ENCODE measurements around the gene SRSF1. TPM values are rescaled to one million over a fixed set of nuclear protein-coding genes. Genes with fewer than 3 reads are reported as not detected.
"Not testable (repeated sequence)": the region's sequence is repeated elsewhere in the genome, so short reads cannot be mapped to it uniquely, and the experiment has no call there.

The SRSF1 gene
- total RNA-seq, 1 experiment from 2014 or later: 402 TPM

DNA sequence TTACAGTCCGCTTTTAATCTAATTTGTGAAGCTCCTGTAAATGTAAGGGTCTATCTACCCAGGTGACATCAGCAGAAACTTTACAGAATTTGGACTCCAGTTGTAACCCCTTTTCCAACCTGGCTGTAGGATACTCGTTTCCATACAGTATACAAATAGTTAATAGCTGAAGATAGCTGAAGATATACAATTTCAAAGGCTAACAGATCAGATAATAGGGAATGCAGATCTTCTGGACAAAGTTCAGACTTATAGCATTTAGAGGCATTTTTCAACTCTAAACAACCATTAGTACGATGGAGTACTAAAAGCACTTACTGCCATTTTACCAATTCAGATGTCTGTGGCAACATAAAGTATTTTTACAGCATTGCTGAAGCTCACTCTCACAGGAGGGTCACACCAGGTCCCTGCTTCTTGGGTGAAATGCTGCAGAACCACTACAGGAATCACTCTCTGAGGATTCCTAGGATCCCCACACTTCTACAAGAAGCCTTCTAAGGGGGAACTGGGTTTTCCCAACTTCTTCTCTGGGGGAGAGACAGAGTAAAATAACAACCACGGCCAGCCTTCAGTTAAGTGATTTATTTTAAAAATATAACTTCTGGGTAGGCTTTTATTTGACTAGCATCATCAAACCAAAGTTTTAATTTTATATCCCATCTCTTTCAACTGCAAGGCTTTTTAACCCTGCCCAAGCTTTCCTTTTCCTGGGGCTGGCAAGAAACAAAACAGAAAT is 21.9 kb downstream of the SRSF1 start:
- Histone ChIP-seq H3K27me3 (no peaks in the 10 kb centered on the region), H3K36me3 (peaks cover 51% of the 10 kb centered on the region), H3K4me3 (peak overlapping the region; percentile 86), H3K9me3 (no peaks in the 10 kb centered on the region)
- no peak for DNase-seq

DNA sequence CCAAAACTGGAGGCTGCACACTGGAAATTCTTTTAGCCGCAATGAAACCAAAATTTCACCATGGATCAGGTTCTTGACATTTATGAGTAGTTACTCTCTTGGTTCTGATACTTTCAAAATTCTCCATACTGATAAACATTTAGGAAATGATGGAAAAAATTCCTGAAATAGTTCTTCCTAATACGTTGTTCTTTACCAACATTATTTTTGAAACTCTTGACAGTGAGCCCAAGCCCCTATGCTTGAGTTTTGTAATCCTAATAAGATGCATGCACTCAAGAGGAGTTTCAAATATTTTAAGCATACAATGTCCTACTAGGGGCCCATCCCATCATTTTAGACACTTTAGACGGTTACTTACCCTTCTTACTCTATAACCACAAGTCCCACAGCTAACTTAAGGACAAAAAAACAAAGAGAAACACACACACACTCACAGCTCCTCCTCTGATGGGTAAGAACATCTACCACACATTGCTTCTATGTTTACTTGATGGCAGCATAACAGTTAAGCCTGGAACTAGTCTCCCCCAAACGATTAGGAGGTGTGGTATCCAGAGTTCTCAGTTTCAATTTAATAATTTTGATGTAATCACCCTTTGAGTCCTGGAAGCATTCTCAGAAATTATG is 22.7 kb downstream of the SRSF1 start:
- no peak for DNase-seq
- Histone ChIP-seq H3K36me3 (peaks cover 54% of the 10 kb centered on the region), H3K27me3 (no peaks in the 10 kb centered on the region), H3K4me3 (no peak overlapping the region), H3K9me3 (no peaks in the 10 kb centered on the region)

DNA sequence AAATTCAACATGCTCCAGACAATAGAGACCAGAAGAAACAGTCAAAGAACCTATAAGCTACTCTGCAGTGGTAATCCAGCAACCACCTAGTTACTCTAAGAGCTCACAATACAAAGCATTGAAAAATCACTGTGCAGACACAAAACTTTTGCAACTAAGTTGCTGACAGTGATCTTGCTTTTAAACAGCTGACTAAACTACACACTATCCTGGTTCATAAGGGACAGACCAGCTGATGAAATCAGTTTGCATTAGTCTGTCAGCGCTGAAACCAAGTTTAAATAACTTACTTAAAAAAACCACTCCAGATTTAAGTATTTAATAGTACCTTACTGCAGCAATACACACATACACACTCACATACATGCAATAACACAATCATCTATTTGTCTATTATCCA is 23.6 kb downstream of the SRSF1 start:
- H3K9me3 ChIP-seq: no peaks in the 10 kb centered on the region
- H3K4me3 ChIP-seq: no peak overlapping the region
- peaks cover 62% of the 10 kb centered on the region for H3K36me3 ChIP-seq
- H3K27me3 ChIP-seq: no peaks in the 10 kb centered on the region
- no peak for DNase-seq

DNA sequence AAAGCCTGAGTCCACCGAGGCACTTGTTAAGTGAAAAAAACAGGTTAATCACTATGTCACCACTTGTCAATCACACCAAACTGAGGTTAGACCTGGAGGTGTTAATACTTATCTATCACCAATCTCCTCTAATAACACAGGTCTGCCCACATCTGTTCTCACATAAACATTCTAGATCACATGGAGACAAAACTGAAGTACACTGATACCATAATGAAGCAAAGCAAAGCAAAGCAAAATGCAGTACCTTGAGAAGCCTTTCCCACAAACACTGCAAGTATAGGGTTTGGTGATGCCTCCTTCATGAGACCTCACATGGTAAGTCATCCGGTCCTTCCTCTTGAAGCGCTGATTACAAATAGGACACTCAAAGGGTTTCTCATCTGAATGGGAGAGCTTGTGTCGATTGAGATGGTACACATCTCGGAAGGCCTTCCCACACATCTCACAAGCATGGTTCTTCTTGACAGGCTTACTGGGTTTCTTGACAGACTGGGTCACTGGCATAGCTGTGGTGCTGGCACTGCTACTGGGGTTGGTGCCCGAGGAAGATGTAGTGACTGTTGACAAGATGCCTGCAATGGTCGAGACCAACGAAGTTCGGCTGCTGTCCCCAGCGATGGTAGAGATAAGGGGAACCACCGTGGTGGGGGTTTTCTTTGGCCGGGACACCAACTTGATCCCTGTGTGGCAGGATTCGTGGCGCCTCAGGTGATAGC is 24.4 kb downstream of the SRSF1 start:
- no peaks in the 10 kb centered on the region for H3K9me3 ChIP-seq
- no peak for DNase-seq

DNA sequence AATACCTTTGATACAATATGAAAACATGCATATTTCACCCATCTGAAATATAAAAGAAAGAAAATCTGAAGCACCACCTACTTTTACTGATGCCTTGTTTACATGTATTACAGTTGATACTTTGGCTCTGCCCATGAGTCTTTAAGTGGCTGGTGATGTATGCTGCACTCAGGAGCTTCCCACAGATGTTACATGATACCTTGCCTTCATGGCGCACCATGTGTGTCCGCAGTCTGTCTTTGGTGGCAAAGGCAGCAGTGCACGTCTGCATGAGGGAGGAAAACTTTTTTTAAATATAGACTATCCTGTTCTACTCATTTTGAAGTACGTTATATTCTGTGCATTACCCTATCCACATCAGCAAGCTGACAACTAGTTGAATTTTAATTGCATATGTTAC is 26.5 kb downstream of the SRSF1 start:
- Histone ChIP-seq H3K4me3 (no peak overlapping the region), H3K36me3 (peaks cover 89% of the 10 kb centered on the region), H3K9me3 (no peaks in the 10 kb centered on the region), H3K27me3 (no peaks in the 10 kb centered on the region)
- no peak for DNase-seq

More for the DNA sequence above, 24.4 kb downstream of the SRSF1 start:
- Histone ChIP-seq H3K4me3 (no peak overlapping the region), H3K36me3 (peaks cover 68% of the 10 kb centered on the region), H3K27me3 (no peaks in the 10 kb centered on the region)

DNA sequence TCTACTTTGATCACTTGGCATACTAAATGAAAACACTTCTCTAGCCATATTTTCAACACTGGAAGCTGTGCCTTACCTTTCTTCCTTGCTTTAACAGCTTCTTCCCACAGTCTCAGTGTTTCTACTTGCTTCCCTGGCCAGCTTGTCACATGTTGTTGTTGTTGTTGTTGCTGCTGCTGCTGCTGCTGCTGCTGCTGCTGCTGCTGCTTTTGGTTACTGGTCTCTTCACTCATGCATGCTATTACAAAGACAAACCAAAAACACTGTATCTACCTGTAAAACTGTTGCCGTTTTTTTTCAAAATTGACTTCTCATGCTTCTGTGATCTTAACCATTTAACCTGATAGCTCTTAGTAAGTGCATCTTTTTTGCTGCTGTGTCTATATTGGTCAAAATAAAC is 28.0 kb downstream of the SRSF1 start:
- Histone ChIP-seq H3K27me3 (no peaks in the 10 kb centered on the region), H3K9me3 (no peaks in the 10 kb centered on the region), H3K4me3 (no peak overlapping the region), H3K36me3 (peaks cover 91% of the 10 kb centered on the region)
- no peak for DNase-seq

DNA sequence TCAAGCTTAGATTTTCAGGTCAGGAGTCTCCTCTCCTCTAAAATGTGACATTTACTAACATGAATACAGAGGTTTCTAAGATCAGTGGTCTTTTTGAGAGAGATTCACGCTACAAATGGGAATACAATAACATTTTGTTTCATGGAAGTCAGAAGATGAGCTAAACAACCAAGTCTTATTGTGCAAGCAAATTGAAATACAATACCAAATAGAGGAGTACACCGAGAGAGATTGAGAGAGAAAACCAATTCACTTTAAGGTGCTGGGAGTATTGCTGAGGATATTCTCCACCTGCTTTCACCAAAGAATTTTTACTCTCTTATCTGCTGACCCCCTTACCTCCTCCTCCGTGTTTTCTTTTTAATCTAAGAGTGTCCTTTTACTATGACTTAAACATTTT is 30.5 kb downstream of the SRSF1 start:
- Histone ChIP-seq H3K27me3 (no peaks in the 10 kb centered on the region), H3K4me3 (no peak overlapping the region), H3K36me3 (peaks cover 83% of the 10 kb centered on the region), H3K9me3 (no peaks in the 10 kb centered on the region)
- DNase-seq: no peak

DNA sequence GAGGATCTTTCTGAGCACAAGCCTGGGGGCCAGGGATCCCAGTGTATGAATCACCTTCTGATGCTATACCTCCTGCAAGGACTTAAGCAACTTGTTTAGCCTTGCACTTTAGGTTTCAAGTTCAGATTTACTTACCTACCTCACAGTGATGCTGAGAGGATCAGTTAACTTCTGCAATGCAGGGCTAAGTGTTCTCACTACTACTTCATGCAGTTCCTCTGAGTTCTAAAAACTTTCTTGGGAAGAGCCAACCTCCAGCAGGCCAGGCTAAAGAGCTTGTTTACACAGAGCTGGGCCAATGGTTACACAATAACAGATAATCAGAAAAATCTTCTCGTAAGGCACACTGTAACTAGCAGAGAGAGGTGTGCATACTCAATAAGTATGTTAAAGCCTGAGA is 32.0 kb downstream of the SRSF1 start:
- no peak for DNase-seq
- peaks cover 68% of the 10 kb centered on the region for H3K36me3 ChIP-seq
- H3K9me3 ChIP-seq: no peaks in the 10 kb centered on the region
- H3K4me3 ChIP-seq: no peak overlapping the region
- no peaks in the 10 kb centered on the region for H3K27me3 ChIP-seq

DNA sequence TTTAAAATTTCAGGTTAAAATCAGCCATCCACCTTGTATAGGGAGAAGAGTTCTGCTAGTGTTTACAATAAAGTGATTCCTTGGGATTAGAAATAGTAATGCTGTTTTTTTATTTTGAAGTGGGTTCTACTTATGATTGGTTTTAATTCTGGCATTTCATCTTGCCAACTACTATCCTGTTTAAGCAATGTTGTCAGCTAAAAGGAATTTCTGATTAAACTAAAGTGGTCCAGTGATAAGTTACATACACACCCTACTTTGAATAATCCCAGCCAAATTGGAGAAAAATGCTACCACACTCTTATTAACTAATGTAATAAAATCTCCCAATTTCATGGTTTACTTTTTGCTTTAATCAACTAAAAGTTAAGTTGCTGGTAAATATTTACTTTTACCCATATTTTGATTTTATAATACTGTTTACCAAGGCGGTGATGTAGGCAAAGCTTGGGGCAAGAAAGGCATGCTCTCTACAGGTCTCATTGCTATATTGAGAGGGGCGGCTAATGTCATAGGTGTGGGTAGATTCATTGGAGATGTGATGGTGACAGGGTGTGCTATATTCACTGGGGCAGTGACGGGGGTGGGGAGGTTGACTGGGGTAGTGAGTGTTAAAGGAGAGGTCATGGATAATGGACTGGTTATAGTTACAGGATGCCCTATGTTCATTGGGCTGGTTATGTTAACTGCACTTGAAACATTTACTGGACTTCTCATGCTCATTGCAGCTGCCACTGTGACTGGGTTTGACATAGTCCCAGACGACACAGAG is 32.8 kb downstream of the SRSF1 start:
- H3K27me3 ChIP-seq, H3K4me3 ChIP-seq: not testable (repeated sequence)
- peaks cover 65% of the 10 kb centered on the region for H3K36me3 ChIP-seq

DNA sequence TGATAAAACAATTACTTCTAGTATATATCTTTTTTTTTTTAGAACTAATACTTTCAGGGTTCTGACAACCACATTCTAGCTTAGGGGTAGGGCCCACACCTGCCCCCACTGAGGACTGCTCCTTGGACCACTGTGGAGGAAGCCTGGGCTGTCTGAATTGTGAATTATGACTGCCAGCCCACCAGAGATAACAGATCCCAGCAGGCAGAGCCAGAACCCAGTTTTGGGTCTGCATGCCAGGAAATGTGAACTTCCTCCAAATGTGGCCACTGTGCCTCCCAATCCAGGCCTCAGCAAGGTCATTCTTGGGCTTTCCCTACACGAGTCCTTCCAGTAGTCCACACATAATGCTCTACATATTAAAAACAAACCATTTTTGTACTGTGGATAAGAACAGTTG is 34.9 kb downstream of the SRSF1 start:
- Histone ChIP-seq H3K9me3 (no peaks in the 10 kb centered on the region), H3K4me3 (no peak overlapping the region), H3K36me3 (peaks cover 47% of the 10 kb centered on the region), H3K27me3 (no peaks in the 10 kb centered on the region)
- no peak for DNase-seq

More for the DNA sequence above, 32.8 kb downstream of the SRSF1 start:
- not testable (repeated sequence) for H3K9me3 ChIP-seq, DNase-seq

DNA sequence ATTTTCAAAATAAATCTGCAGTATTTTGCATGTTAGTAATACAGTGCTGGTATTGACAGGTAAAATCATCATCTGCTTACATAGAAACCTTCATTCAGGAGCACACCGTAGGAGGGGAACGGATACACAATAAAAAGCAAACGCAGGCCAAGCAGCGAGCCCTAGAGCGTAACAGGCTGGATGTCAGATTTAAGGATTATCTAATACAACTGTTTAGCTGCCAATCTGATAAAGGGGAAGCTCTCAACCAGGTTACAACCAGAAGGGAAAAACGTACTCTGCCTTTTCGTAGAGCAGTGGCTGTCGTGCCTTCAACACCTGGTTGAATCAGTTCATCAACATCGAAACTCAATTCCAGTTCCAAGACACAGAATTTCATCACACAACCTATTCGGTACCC is 35.5 kb downstream of the SRSF1 start:
- peaks cover 42% of the 10 kb centered on the region for H3K36me3 ChIP-seq
- H3K9me3 ChIP-seq: no peaks in the 10 kb centered on the region
- no peak for DNase-seq
- no peak overlapping the region for H3K4me3 ChIP-seq
- H3K27me3 ChIP-seq: no peaks in the 10 kb centered on the region

DNA sequence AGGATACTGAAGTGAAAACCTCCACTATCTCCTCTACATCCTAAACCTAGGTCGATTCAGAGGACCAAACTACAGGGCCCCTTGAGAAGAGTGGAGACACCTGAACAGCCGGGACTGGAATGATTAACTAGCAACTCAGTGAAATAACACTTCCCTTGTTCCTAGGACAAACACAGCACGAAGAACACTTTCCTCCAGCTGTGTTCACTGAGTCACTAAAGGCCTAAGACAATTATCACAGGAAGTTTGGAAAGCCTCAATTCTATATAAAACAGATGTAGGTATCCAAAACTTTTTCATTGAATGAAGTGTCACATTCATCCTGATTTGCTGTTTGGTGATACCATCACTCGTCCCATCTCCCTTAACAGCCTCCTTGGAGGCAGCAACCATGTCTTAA is 36.3 kb downstream of the SRSF1 start:
- peaks cover 33% of the 10 kb centered on the region for H3K36me3 ChIP-seq
- no peak overlapping the region for H3K4me3 ChIP-seq
- DNase-seq: no peak
- H3K27me3 ChIP-seq: no peaks in the 10 kb centered on the region
- H3K9me3 ChIP-seq: no peaks in the 10 kb centered on the region

DNA sequence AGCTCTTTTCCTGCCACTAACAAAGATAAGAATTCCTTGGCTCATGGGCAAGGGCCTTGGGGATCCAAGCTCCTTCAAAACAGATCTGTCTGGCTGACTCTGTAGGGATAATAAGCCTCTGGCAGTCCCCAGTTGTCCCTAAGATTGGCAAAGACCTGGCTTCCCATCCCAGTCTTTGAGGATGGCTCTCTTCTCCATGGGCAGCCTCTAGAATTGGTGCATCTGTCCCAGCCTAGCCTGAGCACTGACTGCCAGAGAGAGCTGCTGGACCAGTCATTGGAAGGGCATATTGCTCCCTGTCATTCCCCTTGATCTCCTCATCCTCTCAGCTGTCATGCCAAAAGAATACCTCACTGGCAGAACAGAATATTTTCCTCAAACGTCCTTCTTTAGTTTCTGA is 38.6 kb downstream of the SRSF1 start:
- DNase-seq: no peak
- Histone ChIP-seq H3K27me3 (no peaks in the 10 kb centered on the region), H3K9me3 (no peaks in the 10 kb centered on the region), H3K4me3 (no peak overlapping the region), H3K36me3 (peaks cover 12% of the 10 kb centered on the region)

DNA sequence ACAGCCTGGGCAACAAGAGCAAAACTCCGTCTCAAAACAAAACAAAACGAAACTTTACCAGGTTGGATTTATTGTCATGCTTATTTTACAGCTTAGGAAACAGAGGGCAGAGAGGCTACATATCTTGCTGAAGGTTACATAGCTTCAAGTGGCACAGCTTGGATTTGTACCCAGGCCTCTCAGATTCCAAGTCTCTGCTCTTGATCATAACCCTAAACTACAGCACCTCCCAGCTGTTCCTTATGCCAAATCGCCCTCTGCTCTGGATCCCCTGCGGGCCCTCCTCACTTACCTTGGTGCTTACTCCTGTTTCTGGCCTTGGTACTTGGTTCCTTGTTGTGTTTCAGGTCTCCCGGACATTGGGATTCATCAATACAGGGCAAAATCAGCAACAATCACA is 40.2 kb downstream of the SRSF1 start:
- Histone ChIP-seq H3K36me3 (no peaks in the 10 kb centered on the region), H3K4me3 (no peak overlapping the region), H3K9me3 (no peaks in the 10 kb centered on the region), H3K27me3 (no peaks in the 10 kb centered on the region)
- no peak for DNase-seq

DNA sequence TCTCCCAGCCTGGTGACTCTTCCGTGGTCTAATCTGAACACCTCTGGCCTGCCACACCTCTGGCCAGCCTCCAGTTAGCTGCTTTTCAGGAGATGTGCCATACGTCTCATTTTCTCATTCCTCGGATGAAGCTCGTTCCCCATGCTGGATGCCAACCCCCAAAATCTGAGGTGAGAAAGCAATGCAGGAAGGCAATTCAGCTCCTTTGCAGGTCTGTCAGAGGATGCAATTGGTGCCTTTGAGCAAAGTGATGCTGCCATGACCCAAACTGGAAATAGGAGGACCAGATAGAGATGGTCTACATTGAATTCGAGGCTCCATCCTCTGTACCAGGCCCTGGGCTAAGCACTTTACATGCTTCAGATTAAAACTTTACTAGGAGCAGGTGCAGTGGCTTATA is 40.8 kb downstream of the SRSF1 start:
- Histone ChIP-seq H3K4me3 (no peak overlapping the region), H3K9me3 (no peaks in the 10 kb centered on the region), H3K36me3 (no peaks in the 10 kb centered on the region), H3K27me3 (no peaks in the 10 kb centered on the region)
- no peak for DNase-seq

DNA sequence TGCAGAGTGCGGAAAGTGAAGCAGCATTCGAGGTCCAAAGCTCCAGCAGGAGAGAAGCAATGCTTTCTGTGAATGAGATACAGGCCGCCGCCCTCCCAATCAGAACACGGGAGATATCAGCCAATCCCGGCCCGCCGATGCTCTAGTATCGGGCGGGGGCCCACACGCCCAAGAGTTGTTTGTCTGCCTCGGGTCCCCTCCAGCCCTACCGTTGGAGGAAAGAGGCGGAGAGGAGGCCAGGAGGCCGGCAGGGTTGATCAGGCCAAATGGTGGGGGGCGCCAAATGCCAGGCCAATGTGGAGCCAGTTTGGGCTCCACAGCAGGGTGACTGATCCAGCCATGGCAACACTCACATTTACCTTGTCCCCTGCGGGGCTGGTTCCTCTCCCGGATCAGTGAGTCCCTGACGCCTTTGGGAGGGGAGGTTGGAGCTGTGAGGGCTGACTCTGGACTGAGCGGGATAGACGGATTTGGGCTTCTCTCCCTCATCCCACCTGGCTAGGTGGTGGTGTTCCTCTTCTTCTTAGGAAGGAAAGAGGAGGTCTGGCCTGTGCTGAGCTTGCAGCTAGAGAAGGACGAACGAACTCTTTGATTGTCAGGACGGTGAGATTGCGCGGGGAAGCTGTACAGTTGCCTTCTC is 41.4 kb downstream of the SRSF1 start:
- Histone ChIP-seq H3K36me3 (no peaks in the 10 kb centered on the region), H3K4me3 (no peak overlapping the region), H3K27me3 (no peaks in the 10 kb centered on the region), H3K9me3 (no peaks in the 10 kb centered on the region)
- no peak for DNase-seq

DNA sequence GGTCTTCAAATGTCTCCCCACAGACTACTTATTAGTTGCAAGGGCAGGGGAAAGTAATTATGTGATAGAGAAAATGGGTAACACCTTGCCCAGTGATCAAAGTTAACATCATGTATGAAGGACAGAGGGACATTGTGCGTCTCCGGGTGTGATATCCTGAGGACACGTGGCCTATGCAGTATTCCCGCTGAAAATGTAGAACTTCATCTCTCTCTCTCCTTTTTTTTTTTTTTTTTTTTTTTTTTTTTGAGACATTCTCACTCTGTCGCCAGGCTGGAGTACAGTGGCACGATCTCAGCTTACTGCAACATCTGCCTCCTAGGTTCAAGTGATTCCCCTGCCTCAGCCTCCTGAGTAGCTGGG is 43.9 kb downstream of the SRSF1 start:
- DNase-seq: no peak
- Histone ChIP-seq H3K9me3 (no peaks in the 10 kb centered on the region), H3K27me3 (no peaks in the 10 kb centered on the region), H3K36me3 (no peaks in the 10 kb centered on the region), H3K4me3 (no peak overlapping the region)
